Spleen (tissue), 11 donors: ENCODE data around the gene FOS. TPM values are rescaled to one million over a fixed set of nuclear protein-coding genes. Genes with fewer than 3 reads are reported as not detected.
A peak's percentile ranks its signal among the peaks of the same experiment; 100 is the strongest.

Experiments used
- DNase-seq: peaks from one replicate; pipeline ENCODE4 v3.0.0-alpha.2; 2020
- H3K27ac ChIP-seq, 8 donors: fragments of 200-600 bp; sonication (generic) in 7 of 8; 1 replicate in 4 of 8; 2 replicates in 4 of 8; pipeline versions ENCODE4 v1.5.0 to v1.8.0; 2016 to 2021; ENCODE audit warnings: inconsistent platforms in 4 of 8, mild to moderate bottlenecking in 4 of 8, moderate library complexity in 1 of 8
- H3K27me3 ChIP-seq, 7 donors: fragments of 200-600 bp; sonication (generic) in 6 of 7; replicated peaks in 1 of 7; 1 replicate in 4 of 7; 2 replicates in 3 of 7; pipeline versions ENCODE4 v1.5.0 to v1.8.0; 2016 to 2021; ENCODE audit warnings: inconsistent platforms in 3 of 7, mild to moderate bottlenecking in 1 of 7
- H3K36me3 ChIP-seq, 6 donors: fragments of 200-600 bp; sonication (generic) in 5 of 6; 1 replicate in 4 of 6; 2 replicates in 2 of 6; pipeline versions ENCODE4 v1.5.0 to v1.8.0; 2016 to 2021; ENCODE audit warnings: inconsistent platforms in 2 of 6
- H3K4me1 ChIP-seq, 6 donors: fragments of 200-600 bp; sonication (generic) in 5 of 6; 1 replicate in 3 of 6; 2 replicates in 3 of 6; pipeline versions ENCODE4 v1.5.0 to v1.8.0; 2016 to 2021; ENCODE audit warnings: inconsistent platforms in 3 of 6
- H3K4me3 ChIP-seq, 8 donors: fragments of 200-600 bp; sonication (generic) in 7 of 8; 1 replicate in 4 of 8; 2 replicates in 4 of 8; pipeline versions ENCODE4 v1.5.0 to v1.8.0; 2016 to 2021; ENCODE audit warnings: inconsistent platforms in 4 of 8, mild to moderate bottlenecking in 4 of 8, moderate library complexity in 2 of 8
- H3K9me3 ChIP-seq, 8 donors: fragments of 200-600 bp; sonication (generic) in 7 of 8; 1 replicate in 4 of 8; 2 replicates in 4 of 8; pipeline versions ENCODE4 v1.5.0 to v1.8.0; 2016 to 2021; ENCODE audit warnings: inconsistent platforms in 4 of 8
- CTCF ChIP-seq, 11 experiments: fragments of 200-600 bp in 7 of 11; fragments of 450-650 bp in 4 of 11; sonication (generic) in 4 of 11; IDR thresholded peaks in 8 of 11; conservative IDR thresholded peaks in 3 of 11; 1 replicate in 7 of 11; 2 replicates in 4 of 11; pipeline versions ENCODE4 v1.4.0 to v1.8.0; 2016 to 2021; ENCODE audit warnings: antibody characterized with exemption in 11 of 11, inconsistent platforms in 4 of 11, mild to moderate bottlenecking in 1 of 11
- POLR2A ChIP-seq, 3 donors: fragments of 450-650 bp; IDR thresholded peaks; one replicate each; pipeline ENCODE4 v1.5.1; 2017; ENCODE audit warnings: antibody characterized with exemption in 3 of 3, mild to moderate bottlenecking in 1 of 3
- POLR2AphosphoS5 ChIP-seq, 3 donors: sonication (generic); formaldehyde crosslinking; IDR thresholded peaks; one replicate each; pipeline ENCODE4 v1.5.1; 2017; ENCODE audit warnings: antibody characterized with exemption in 3 of 3
- whole genome bisulfite sequencing, 5 donors: extraction: QIAGEN DNeasy Blood & Tissue Kit in 3 of 5; methylation state at CpG; one replicate each; pipeline versions ENCODE4 v1.1.5 to v1.1.7; 2013 to 2018; 5-methylcytosine and 5-hydroxymethylcytosine counted together
- intact Hi-C: fragments of 100-400 bp; cut with DNase I; formaldehyde crosslinking; loops from one replicate; pipeline ENCODE4 v1.15.0; 2023; ENCODE audit warnings: low total_unique reads
- polyA plus RNA-seq, 3 donors: library from polyadenylated mRNA; stranded (reverse); fragments of 200-250 nt; gene quantifications; one replicate each; pipeline ENCODE4 v1.2.1, GENCODE V29; 2013
- total RNA-seq, 7 donors: library from RNA; depleted of rRNA in 3 of 7; stranded (reverse); fragments of >200 nt in 3 of 7; fragmentation: NEBNext Ultra II Directional in 4 of 7; extraction: Animal tissue kit (Norgen Biotek cat#: 25700) in 4 of 7; gene quantifications; one replicate each; pipeline versions ENCODE4 v1.1.0 to v1.2.1, GENCODE V29; 2016 to 2021
- donor health status: healthy with polysubstance abuse.
- donor health status: DM: no; HTN: no; CAD: no; lungs with moderate emphysema.
- donor health status: DM: no; HTN: no; CAD: no.
- donor health status: Bipolar disorder and iron deficiency.
- donor health status: healthy.
- donor health status: DM: no; HTN: no; CAD: no.
- donor health status: DM: yes; HTN: yes; CAD: no.

Gene FOS
- total and polyA plus RNA-seq, 10 donors: 18.8 to 414 (median 116) TPM

GRCh38 chr14:75275598-75275997, 3.0 kb upstream of the FOS start:
- intact Hi-C loops: no loop called here
- H3K4me3 ChIP-seq: peak overlapping the region in 1 of 8 donors; percentile 56
- H3K4me1 ChIP-seq: peaks cover 29 to 82% (median 63%) of the 10 kb centered on the region in 6 donors
- peaks cover 0 to 41% (median 8%) of the 10 kb centered on the region in 7 donors for H3K27me3 ChIP-seq
- peaks cover 0 to 10% (median 0%) of the 10 kb centered on the region in 6 donors for H3K36me3 ChIP-seq
- TF ChIP-seq CTCF (IDR thresholded peaks at IDR 0.05 in 8 of 11, conservative IDR thresholded peaks at IDR 0.05 in 3 of 11): no peak
- TF ChIP-seq POLR2AphosphoS5 (IDR thresholded peaks at IDR 0.05): no peak
- no peak for TF ChIP-seq POLR2A (IDR thresholded peaks at IDR 0.05)
- peak overlapping the region in 7 of 8 donors; percentile 79 to 99 (median 95) for H3K27ac ChIP-seq
- DNase-seq: peak; percentile 10
- no peaks in the 10 kb centered on the region for H3K9me3 ChIP-seq
- 48 to 96% (median 86%) methylated on average over 1 to 2 of the region's 2 CpGs for WGBS, 5 donors

GRCh38 chr14:75277008-75277814, 1.4 kb upstream of the FOS start:
- peak overlapping the region; percentile 54 to 81 (median 64) for H3K4me3 ChIP-seq
- WGBS, 5 donors: 0 to 2% (median 1%) methylated on average over 50 to 81 of the region's 81 CpGs
- no peaks in the 10 kb centered on the region for H3K9me3 ChIP-seq
- H3K4me1 ChIP-seq: peaks cover 29 to 96% (median 68%) of the 10 kb centered on the region in 6 donors
- intact Hi-C loops: no loop called here
- TF ChIP-seq CTCF (IDR thresholded peaks at IDR 0.05 in 8 of 11, conservative IDR thresholded peaks at IDR 0.05 in 3 of 11) (peak in 2 of 11 experiments; percentile 27 to 34), POLR2AphosphoS5 (IDR thresholded peaks at IDR 0.05) (peak; percentile 92 to 95 (median 92)), POLR2A (IDR thresholded peaks at IDR 0.05) (peak in 2 of 3 donors; percentile 32 to 92)
- H3K27ac ChIP-seq: peak overlapping the region; percentile 87 to 99 (median 96)
- DNase-seq: peak; percentile 95
- H3K36me3 ChIP-seq: peaks cover 0 to 26% (median 10%) of the 10 kb centered on the region in 6 donors
- peaks cover 0 to 41% (median 8%) of the 10 kb centered on the region in 7 donors for H3K27me3 ChIP-seq

- 0 to 1% (median 1%) methylated on average over 26 to 27 of the region's 27 CpGs for WGBS, 5 donors
- Histone ChIP-seq H3K9me3 (no peaks in the 10 kb centered on the region), H3K36me3 (peaks cover 0 to 27% (median 10%) of the 10 kb centered on the region in 6 donors), H3K4me1 (peaks cover 29 to 95% (median 68%) of the 10 kb centered on the region in 6 donors), H3K4me3 (peak overlapping the region; percentile 54 to 81 (median 64)), H3K27ac (peak overlapping the region; percentile 87 to 99 (median 96)), H3K27me3 (peaks cover 0 to 41% (median 8%) of the 10 kb centered on the region in 7 donors)
- intact Hi-C loops: no loop called here
- no peak for DNase-seq
- peak in 1 of 3 donors; percentile 25 for TF ChIP-seq POLR2A (IDR thresholded peaks at IDR 0.05)
- no peak for TF ChIP-seq POLR2AphosphoS5 (IDR thresholded peaks at IDR 0.05)
Observed at GRCh38 chr14:75277815-75278421, 710 bp upstream of the FOS start.

- Histone ChIP-seq H3K4me1 (peaks cover 29 to 92% (median 59%) of the 10 kb centered on the region in 6 donors), H3K27me3 (peaks cover 0 to 41% (median 8%) of the 10 kb centered on the region in 7 donors), H3K4me3 (peak overlapping the region; percentile 54 to 81 (median 64)), H3K9me3 (no peaks in the 10 kb centered on the region), H3K36me3 (peaks cover 0 to 27% (median 10%) of the 10 kb centered on the region in 6 donors), H3K27ac (peak overlapping the region; percentile 87 to 99 (median 96))
- TF ChIP-seq POLR2AphosphoS5 (IDR thresholded peaks at IDR 0.05): peak in 1 of 3 donors; percentile 74
- TF ChIP-seq POLR2A (IDR thresholded peaks at IDR 0.05): peak in 2 of 3 donors; percentile 15
- no peak for TF ChIP-seq CTCF (IDR thresholded peaks at IDR 0.05 in 8 of 11, conservative IDR thresholded peaks at IDR 0.05 in 3 of 11)
- 0 to 1% (median 1%) methylated on average over 32 to 38 of the region's 38 CpGs for WGBS, 5 donors
- intact Hi-C loops: no loop called here
- peak; percentile 89 for DNase-seq
Observed at GRCh38 chr14:75279153-75279762, 630 bp downstream of the FOS start.
